Placental pericyte (primary cell): ENCODE data around the gene NPR1. TPM values are rescaled to one million over a fixed set of nuclear protein-coding genes. Genes with fewer than 3 reads are reported as not detected.

Source experiments
- small RNA-seq: library from RNA; depleted of rRNA; stranded (forward); fragments of <200 nt; gene quantifications from one replicate; pipeline ENCODE3, GENCODE V24; 2012; ENCODE audit warnings: low replicate concordance
- total RNA-seq: library from RNA; depleted of rRNA; stranded (reverse); fragments of >200 nt; gene quantifications from 2 replicates; pipeline ENCODE4 v1.2.3, GENCODE V29; 2012

Gene NPR1
- 0.14 and 0.88 TPM in 2 replicates for total RNA-seq

GRCh38 chr1:153678519-153679336 lies at the start of gene NPR1:
Gene NPR1 (plus strand): TSS chr1:153678688. CDS start chr1:153679109, 421 bp downstream.

GRCh38 chr1:153633754-153634665 lies 44.5 kb upstream of the NPR1 start, which contains the start of gene CHTOP:
Gene CHTOP (plus strand): TSS chr1:153634066. CDS start chr1:153636589, 2,523 bp downstream.

GRCh38 chr1:153658400-153659174 lies 19.9 kb upstream of the NPR1 start, which contains the start of gene SNAPIN:
Gene SNAPIN (plus strand): TSS chr1:153658703. CDS start chr1:153658744, 41 bp downstream.

GRCh38 chr1:153670859-153671627 lies 7.4 kb upstream of the NPR1 start, which contains the start of gene ILF2:
Gene ILF2 (minus strand): TSS chr1:153670993. CDS start chr1:153670922, 71 bp downstream.

GRCh38 chr1:153727463-153728304 lies 49.2 kb downstream of the NPR1 start, which contains the start of gene INTS3:
Gene INTS3 (plus strand): TSS chr1:153728050. CDS start chr1:153728635, 585 bp downstream.

Small RNA genes lying within 50 kb of the gene (small RNA-seq; reads per million reads assigned to genes)
- not detected for gene MIR8083
- not detected for gene RF00019
- gene RN7SL372P: not detected

Other genes starting within 250 kb of the NPR1 start
- not detected in 2 replicates for gene S100A7, start 218.0 kb upstream of the NPR1 start, total RNA-seq
- 353 and 608 TPM in 2 replicates for gene S100A6, start 142.7 kb upstream of the NPR1 start, total RNA-seq
- gene S100A5, start 137.8 kb upstream of the NPR1 start, total RNA-seq: 1.1 TPM in 1 of 2 replicates, not detected in the other
- 77.0 and 337 TPM in 2 replicates for gene S100A4, start 132.9 kb upstream of the NPR1 start, total RNA-seq
- 2.4 and 14.2 TPM in 2 replicates for gene S100A3, start 129.4 kb upstream of the NPR1 start, total RNA-seq
- 1.1 and 2.1 TPM in 2 replicates for gene S100A2, start 112.8 kb upstream of the NPR1 start, total RNA-seq
- 83.8 and 558 TPM in 2 replicates for gene S100A16, start 65.6 kb upstream of the NPR1 start, total RNA-seq
- not detected in 2 replicates for gene S100A14, start 62.4 kb upstream of the NPR1 start, total RNA-seq
- gene S100A13, start 51.2 kb upstream of the NPR1 start, total RNA-seq: 40.3 and 68.0 TPM in 2 replicates
- gene S100A1, start 50.3 kb upstream of the NPR1 start, total RNA-seq: 0.14 and 0.44 TPM in 2 replicates
- gene CHTOP, start 44.6 kb upstream of the NPR1 start, total RNA-seq: 35.7 and 51.0 TPM in 2 replicates
- gene SNAPIN, start 20.0 kb upstream of the NPR1 start, total RNA-seq: 38.3 and 60.7 TPM in 2 replicates
- 231 and 270 TPM in 2 replicates for gene ILF2, start 7.7 kb upstream of the NPR1 start, total RNA-seq
- gene INTS3, start 49.4 kb downstream of the NPR1 start, total RNA-seq: 51.6 and 51.8 TPM in 2 replicates
- gene SLC27A3, start 96.7 kb downstream of the NPR1 start, total RNA-seq: 6.7 and 15.3 TPM in 2 replicates
- gene GATAD2B, start 244.3 kb downstream of the NPR1 start, total RNA-seq: 7.3 and 11.4 TPM in 2 replicates